ENCODE measurements around the gene PELO.

DNA sequence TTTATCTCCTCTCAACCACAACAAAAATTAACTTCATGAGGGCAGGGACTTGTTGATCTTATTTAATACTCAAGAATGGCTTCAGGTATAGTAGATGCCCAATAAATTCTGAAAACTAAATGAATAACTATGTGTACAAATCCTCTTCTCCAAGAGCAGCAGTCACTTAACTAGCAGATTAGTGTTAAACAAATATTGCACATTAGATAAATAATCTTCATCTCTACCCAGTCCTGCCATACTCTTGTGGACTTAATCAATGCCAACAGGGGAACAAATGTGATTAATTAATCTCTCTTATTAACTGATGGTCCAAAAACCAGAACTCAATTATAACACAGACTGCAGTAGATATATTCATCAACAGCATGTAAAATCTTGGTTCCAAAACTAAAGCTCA, 15.0 kb upstream of the PELO start:
- TF ChIP-seq BHLHE40 (IDR thresholded peaks at IDR 0.05; ENCODE audit: borderline replicate concordance) (no peak), FOXK2 (IDR thresholded peaks at IDR 0.05) (no peak), FOXA1 (IDR thresholded peaks at IDR 0.05) (no peak), FOXM1 (IDR thresholded peaks at IDR 0.05; ENCODE audit: borderline replicate concordance) (no peak), ELF4 (IDR thresholded peaks at IDR 0.05) (no peak), CTBP1 (IDR thresholded peaks at IDR 0.05; ENCODE audit: borderline replicate concordance) (no peak), LEF1 (IDR thresholded peaks at IDR 0.05; ENCODE audit: borderline replicate concordance) (no peak), ARNT (IDR thresholded peaks at IDR 0.05) (no peak), TARDBP (IDR thresholded peaks at IDR 0.05) (no peak), SP1 (IDR thresholded peaks at IDR 0.05) (no peak)

Measured in HEK293T (cell line).